ENCODE data around the gene CSH1. TPM values are rescaled to one million over a fixed set of nuclear protein-coding genes. Genes with fewer than 3 reads are reported as not detected.
"Not testable (repeated sequence)": the region's sequence is repeated elsewhere in the genome, so short reads cannot be mapped to it uniquely, and the experiment has no call there.

CSH1 gene
- total RNA-seq, 2 donors from 2014 or later: 8.3 to 8.9 TPM

- peak; percentile 78 to 86 for ATAC-seq
- Mint-ChIP-seq H3K9me3 (no peaks in the 10 kb centered on the region), H3K27ac (peak within 1 kb of the TSS; percentile 86 to 91), H3K36me3 (peaks cover 0 to 5% of the 10 kb centered on the region in 2 donors)
- DNase-seq (ENCODE audit: low spot score in 2 of 2): peak in 1 of 2 donors; percentile 36
These were observed 35.7 kb upstream of the CSH1 start, which contains the start of gene CD79B for GRCh38 chr17:63931981-63932561. TSS of gene CD79B (minus strand) at chr17:63932331. CDS start at chr17:63932261, 70 bp downstream.

- H3K9me3 Mint-ChIP-seq: no peaks in the 10 kb centered on the region
- DNase-seq (ENCODE audit: low spot score in 2 of 2): peak; percentile 55 to 72
- peak; percentile 74 to 78 for ATAC-seq
- peak overlapping the region; percentile 60 to 86 for H3K27ac Mint-ChIP-seq
- peaks cover 0 to 5% of the 10 kb centered on the region in 2 donors for H3K36me3 Mint-ChIP-seq
These were observed 34.7 kb upstream of the CSH1 start for GRCh38 chr17:63930951-63931575.

GRCh38 chr17:63929860-63930766 lies 33.7 kb upstream of the CSH1 start:
- H3K9me3 Mint-ChIP-seq: no peaks in the 10 kb centered on the region
- peaks cover 0 to 5% of the 10 kb centered on the region in 2 donors for H3K36me3 Mint-ChIP-seq
- peak overlapping the region in 1 of 2 donors; percentile 86 for H3K27ac Mint-ChIP-seq
- ATAC-seq (no peak), DNase-seq (ENCODE audit: low spot score in 2 of 2) (no peak)

- no peak for ATAC-seq
- no peak for DNase-seq (ENCODE audit: low spot score in 2 of 2)
- Mint-ChIP-seq H3K27ac (no peak overlapping the region), H3K9me3 (no peaks in the 10 kb centered on the region), H3K36me3 (peaks cover 0 to 5% of the 10 kb centered on the region in 2 donors)
These were observed 32.8 kb upstream of the CSH1 start for GRCh38 chr17:63928966-63929695.

- ATAC-seq (no peak), DNase-seq (ENCODE audit: low spot score in 2 of 2) (no peak)
- H3K27ac Mint-ChIP-seq: no peak overlapping the region
- H3K36me3 Mint-ChIP-seq: peaks cover 0 to 5% of the 10 kb centered on the region in 2 donors
- no peaks in the 10 kb centered on the region for H3K9me3 Mint-ChIP-seq
These were observed 31.8 kb upstream of the CSH1 start for GRCh38 chr17:63928172-63928666.

- Mint-ChIP-seq H3K9me3 (no peaks in the 10 kb centered on the region), H3K27ac (no peak overlapping the region), H3K36me3 (peaks cover 0 to 5% of the 10 kb centered on the region in 2 donors)
- no peak for DNase-seq (ENCODE audit: low spot score in 2 of 2)
- ATAC-seq: no peak
These were observed 31.2 kb upstream of the CSH1 start for GRCh38 chr17:63927464-63928171.

GRCh38 chr17:63926164-63926563 lies 29.8 kb upstream of the CSH1 start:
- Mint-ChIP-seq H3K27ac (no peak overlapping the region), H3K36me3 (no peaks in the 10 kb centered on the region), H3K9me3 (no peaks in the 10 kb centered on the region)
- DNase-seq (ENCODE audit: low spot score in 2 of 2) (no peak), ATAC-seq (no peak)

- no peaks in the 10 kb centered on the region for H3K36me3 Mint-ChIP-seq
- H3K27ac Mint-ChIP-seq: no peak overlapping the region
- ATAC-seq (no peak), DNase-seq (ENCODE audit: low spot score in 2 of 2) (no peak)
- H3K9me3 Mint-ChIP-seq: no peaks in the 10 kb centered on the region
These were observed 29.2 kb upstream of the CSH1 start for GRCh38 chr17:63925615-63926014.

GRCh38 chr17:63922402-63922801 lies 26.0 kb upstream of the CSH1 start:
- H3K9me3 Mint-ChIP-seq; H3K36me3 Mint-ChIP-seq; DNase-seq (ENCODE audit: low spot score in 2 of 2); ATAC-seq; H3K27ac Mint-ChIP-seq: not testable (repeated sequence)

GRCh38 chr17:63920779-63921178 lies 24.4 kb upstream of the CSH1 start:
- H3K27ac Mint-ChIP-seq; H3K9me3 Mint-ChIP-seq; DNase-seq (ENCODE audit: low spot score in 2 of 2); H3K36me3 Mint-ChIP-seq; ATAC-seq: not testable (repeated sequence)

GRCh38 chr17:63920050-63920449 lies 23.7 kb upstream of the CSH1 start:
- not testable (repeated sequence) for H3K27ac Mint-ChIP-seq; DNase-seq (ENCODE audit: low spot score in 2 of 2); H3K36me3 Mint-ChIP-seq; H3K9me3 Mint-ChIP-seq; ATAC-seq

GRCh38 chr17:63919311-63919723 lies 22.9 kb upstream of the CSH1 start:
- Mint-ChIP-seq H3K9me3 (no peaks in the 10 kb centered on the region), H3K36me3 (no peaks in the 10 kb centered on the region), H3K27ac (no peak overlapping the region)
- ATAC-seq (peak; percentile 94 to 99), DNase-seq (ENCODE audit: low spot score in 2 of 2) (peak; percentile 73 to 77)

GRCh38 chr17:63918789-63919305 lies 22.5 kb upstream of the CSH1 start, which contains the start of gene GH1:
TSS of gene GH1 (minus strand) at chr17:63918839. CDS start at chr17:63918776, 63 bp downstream.
- not testable (repeated sequence) for ATAC-seq; DNase-seq (ENCODE audit: low spot score in 2 of 2); H3K9me3 Mint-ChIP-seq; H3K36me3 Mint-ChIP-seq
- peak within 1 kb of the TSS in 1 of 2 donors; percentile 20 for H3K27ac Mint-ChIP-seq

GRCh38 chr17:63918305-63918704 lies 21.9 kb upstream of the CSH1 start:
- Mint-ChIP-seq H3K9me3 (no peaks in the 10 kb centered on the region), H3K36me3 (no peaks in the 10 kb centered on the region), H3K27ac (no peak overlapping the region)
- ATAC-seq (no peak), DNase-seq (ENCODE audit: low spot score in 2 of 2) (no peak)

- ATAC-seq: no peak
- no peaks in the 10 kb centered on the region for H3K9me3 Mint-ChIP-seq
These were observed 21.3 kb upstream of the CSH1 start for GRCh38 chr17:63917646-63918045.

More at GRCh38 chr17:63917646-63918045, 21.3 kb upstream of the CSH1 start:
- Mint-ChIP-seq H3K27ac (peak overlapping the region in 1 of 2 donors; percentile 20), H3K36me3 (no peaks in the 10 kb centered on the region)
- DNase-seq (ENCODE audit: low spot score in 2 of 2): no peak
